ENCODE data around the gene LEMD1.
"Not testable (repeated sequence)": the region's sequence is repeated elsewhere in the genome, so short reads cannot be mapped to it uniquely, and the experiment has no call there.

The LEMD1 gene

DNA sequence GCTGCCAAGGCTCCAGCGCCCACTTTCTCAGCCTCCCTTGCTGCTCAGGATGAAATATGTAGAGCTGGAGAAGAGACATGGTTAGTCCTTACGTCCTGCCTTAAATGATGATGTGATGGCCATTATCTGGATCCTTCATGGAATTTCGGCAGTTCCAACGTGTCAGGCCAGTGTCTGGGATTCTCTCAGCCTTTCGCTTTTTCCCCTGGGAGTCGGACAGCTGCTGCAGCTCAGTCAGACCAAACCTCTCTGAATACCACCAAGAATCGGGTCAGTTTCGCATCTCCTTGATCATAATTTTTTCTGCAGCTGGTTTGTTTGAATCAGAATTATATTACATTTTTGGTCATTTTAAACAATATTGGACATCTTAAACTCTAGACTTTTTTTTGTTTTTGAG lies 42.8 kb downstream of the LEMD1 start:
- no peak for DNase-seq (ENCODE audit: low read depth)

DNA sequence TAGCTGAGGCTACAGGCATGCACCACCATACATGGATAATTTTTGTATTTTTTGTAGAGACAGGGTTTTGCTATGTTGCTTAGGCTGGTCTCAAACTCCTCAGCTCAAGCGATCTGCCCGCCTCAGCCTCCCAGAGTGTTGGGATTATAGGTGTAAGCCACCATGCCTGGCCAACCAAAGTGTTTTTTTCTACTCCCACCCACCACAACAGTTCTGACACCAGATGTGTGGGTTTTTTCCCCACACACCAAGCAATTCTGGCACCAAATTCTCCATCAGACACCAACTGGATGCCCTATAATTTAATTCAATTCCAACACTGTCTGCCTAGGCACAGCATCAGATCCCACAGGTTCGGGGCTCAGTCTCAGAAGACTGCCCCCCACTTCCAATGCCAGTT lies 44.5 kb downstream of the LEMD1 start:
- no peak for DNase-seq (ENCODE audit: low read depth)

DNA sequence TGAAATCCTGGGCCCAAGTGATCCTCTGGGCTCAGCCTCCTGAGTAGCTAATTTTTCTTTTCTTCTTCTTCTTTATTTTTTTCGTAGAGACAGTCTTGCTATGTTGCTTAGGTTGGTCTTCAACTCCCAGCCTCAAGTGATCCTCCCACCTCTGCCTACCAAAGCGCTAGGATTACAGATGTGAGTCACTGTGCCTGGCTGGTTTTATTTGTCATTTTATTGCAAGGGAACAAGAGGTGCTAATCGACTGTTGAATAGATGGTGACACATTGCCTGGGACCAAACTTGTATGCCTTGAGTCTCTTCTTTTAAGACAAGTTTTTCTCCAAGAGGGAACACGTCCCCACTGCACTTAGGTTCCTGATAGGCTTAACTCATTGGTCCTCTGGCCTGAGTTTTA lies 45.1 kb downstream of the LEMD1 start:
- DNase-seq (ENCODE audit: low read depth) = no peak

DNA sequence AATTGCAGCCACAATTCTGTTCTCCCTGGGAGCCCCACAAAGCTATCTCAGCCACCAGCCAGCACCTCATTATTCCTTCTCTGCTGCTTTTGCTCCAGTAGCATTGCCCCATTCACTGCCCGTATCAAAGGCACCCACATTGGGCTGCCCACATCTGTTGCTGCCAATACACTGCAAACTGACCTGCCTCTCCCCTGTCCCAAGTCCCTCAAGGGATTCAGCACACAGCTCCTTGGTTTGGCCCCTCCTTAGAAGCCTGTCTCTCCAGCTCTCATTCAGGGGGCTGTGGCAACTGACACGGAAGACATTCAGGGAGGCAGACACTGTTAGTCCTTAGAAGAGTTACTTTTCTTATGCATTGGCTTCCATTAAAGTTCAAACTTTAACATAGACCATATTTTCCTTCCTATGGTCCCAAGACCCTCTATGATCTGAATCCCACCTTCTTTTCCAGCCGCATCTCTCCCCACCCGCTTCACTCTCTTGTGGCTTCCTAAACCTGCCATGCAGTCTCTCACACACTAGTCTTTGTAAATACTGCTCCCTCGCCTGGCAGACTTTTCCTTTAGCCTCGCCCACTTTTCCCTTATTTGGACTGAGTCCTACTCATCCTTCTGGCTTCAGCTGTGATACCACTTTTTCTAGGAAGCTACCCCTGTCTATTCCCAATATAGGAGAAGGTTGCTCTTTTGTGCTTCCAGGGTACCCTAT lies 45.9 kb downstream of the LEMD1 start:
- DNase-seq (ENCODE audit: low read depth) = no peak

DNA sequence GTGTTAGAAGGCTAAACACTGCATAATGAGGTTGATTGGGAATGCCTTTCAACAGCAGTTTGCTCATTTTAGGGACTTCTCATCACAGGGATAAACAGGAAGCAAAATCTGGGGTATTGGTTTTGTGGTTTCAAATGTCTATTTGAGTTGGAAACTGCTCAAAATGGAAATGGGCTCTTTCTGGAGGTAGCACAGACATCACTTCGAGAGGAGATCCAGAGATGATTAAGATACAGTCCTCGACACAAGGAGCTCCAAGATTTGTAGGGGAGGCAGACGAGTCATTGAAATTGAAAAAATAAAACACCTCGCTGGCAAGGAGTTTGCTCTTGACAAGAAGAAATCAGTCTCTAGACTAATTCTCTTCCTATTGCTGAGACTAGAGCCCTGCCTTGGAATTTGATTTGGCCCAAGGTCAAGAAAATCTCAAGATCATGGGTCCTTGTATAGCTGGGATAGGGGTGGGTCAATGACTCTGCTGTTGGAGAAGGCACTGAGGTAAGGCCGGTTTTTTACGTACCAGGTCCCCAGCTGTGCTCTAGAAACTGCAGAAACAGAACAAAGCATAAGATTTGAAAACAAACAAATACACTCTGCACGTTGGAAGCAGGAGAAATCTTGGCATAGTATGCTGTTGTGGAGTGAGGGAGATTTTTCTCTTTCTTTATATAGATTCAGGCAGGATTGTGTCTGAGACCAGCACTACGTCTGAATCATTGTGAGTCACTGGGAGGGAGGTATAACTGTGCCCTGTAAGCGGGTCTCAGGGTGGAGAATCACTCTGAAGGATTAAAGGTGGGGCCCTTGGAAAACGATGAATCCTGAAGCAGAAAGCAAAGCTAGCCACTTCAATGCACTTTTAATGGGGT lies 47.4 kb downstream of the LEMD1 start:
- no peak for DNase-seq (ENCODE audit: low read depth)

DNA sequence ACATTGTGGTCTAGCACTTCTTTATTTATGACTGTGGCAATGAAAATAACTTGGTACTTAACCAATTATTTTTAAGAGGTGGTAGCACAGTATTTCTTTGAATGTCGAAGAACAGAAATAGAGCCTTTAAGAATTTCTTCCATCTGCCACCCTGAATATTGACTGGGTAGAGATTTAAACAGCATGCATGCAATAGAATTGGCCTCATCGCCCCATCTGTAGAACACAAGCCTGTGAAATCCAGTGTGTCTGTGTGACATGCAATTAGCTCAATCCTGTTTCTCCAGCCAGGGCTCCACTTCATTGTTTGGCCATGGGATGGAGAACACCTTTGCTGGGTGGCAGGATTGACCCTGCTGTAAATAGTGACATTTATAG lies 48.1 kb downstream of the LEMD1 start:
- no peak for DNase-seq (ENCODE audit: low read depth)

DNA sequence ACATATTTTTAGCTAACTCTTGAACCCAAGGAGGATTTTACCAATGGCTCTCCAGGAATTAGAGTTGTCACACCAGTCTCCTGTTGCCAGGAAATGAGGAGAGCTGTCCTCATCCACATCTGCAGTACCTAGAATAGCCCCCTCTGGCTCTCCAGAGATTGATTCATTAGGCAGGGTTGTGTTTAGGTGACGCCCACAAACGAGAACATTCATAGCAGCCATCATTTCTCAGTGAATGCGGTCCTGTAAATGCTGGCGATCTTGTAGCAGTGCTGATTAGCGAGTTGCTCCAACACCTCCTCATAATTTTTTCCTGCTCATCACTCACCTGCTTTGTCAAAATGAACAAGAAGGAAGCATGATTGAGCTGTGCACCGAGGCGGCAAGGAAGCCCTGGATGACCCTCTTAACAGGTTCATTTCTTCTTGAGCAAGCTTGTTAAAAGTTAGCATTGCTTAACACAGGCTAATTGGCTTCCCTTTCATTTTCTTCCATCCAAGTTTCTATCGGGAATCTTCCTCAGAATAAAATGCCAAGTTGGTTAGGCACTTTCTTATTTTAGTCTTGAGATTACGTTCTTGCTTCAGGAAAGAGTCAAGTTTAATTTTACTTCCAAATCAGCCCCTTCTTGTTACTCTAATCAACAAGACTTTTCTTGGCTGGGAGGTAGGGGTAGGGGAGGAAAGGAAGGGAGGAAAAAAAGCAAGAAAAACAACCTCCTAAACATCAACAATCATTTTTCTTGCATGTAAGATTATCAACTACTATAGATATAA lies 48.6 kb downstream of the LEMD1 start:
- DNase-seq (ENCODE audit: low read depth) = no peak

DNA sequence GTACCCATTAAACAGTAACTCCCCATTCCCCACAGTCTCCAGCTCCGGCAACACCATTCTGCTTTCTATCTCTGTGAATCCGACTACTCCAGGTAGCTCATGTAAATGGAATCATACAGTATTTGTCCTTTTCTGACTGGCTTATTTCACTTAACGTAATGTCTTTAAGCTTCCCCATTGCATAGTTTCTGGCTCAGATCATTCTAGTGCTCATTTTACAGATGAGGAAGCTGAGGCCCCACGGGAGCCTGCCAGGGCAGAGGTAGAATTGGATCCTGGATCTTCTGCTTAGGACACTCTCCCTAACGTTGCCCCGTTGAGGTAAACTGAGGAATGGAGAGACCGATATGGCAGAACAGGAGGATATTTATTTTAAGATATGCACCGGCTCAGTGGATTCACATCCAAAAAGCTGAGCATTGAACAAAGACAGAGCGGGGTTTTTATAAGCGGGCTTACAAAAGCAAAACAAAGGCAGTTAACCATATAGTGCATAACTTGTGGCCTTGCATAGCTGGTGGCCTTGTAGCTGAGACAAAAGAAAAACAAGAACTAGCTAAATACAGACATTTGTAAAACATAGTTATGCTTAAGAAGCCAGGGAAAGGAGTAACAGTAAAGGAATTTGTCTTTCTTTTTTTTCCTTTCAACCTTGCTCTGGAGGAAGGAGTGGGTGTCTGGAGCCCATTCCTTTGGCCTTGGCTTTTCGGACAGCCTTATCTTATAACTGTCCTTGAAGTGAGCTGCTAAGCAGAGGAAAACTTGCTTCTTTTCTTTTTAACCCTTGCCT lies 49.8 kb downstream of the LEMD1 start:
- DNase-seq (ENCODE audit: low read depth) = no peak

DNA sequence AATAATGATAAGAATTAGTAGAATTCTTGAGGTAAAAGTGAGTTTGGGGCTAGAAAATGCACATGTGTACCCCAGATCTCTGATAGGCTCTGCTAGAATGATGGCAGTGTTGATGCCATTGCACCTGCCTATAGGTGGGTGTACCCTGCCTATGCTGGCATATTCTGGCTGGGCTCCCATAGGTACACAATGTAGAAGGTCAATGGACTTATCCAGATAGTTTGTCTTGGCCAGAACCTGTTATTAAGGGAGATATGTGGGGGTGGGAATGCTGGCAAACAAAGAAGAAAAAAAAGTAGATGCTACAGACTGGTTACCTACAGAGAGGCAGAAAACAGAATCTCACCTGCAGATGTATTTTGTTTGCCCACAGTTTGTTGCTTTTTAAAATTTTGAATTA lies 51.1 kb downstream of the LEMD1 start:
- DNase-seq (ENCODE audit: low read depth) = no peak

DNA sequence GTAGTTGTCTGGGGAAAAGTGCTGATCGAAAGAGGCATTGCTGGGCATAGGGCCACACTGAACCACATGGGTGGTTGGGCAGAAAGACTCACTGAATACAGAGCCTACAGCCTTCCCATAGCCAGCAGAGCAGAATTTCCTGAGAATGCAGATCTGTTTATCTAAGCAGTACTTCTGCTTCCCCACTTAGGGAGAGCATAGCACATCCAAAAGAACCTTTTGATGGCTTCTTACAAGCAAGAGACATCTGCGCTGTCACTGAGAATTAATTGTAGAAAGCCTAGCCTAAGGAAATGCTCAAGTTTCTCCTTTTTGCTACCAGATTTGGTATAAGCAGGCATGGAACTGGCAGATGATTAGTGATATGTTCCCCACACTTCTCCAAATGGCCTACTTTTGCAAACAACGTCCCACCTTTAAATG lies 52.1 kb downstream of the LEMD1 start:
- DNase-seq (ENCODE audit: low read depth) = no peak

DNA sequence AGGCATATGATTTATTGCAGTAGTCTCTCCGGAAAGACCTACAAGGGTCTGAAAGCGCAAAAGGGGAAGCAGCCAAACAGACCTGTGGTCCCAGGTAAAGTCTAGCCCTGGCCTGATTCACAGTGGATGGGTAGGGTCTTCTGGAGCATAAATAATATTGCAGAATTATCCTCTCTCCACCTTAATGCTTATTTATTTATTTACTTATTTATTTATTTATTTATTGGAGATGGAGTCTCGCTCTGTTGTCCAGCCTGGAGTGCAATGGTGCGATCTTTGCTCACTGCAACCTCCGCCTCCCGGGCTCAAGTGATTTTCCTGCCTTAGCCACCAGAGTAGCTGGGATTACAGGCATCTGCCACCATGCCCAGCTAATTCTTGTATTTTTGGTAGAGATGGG lies 53.4 kb downstream of the LEMD1 start:
- DNase-seq (ENCODE audit: low read depth) = no peak

DNA sequence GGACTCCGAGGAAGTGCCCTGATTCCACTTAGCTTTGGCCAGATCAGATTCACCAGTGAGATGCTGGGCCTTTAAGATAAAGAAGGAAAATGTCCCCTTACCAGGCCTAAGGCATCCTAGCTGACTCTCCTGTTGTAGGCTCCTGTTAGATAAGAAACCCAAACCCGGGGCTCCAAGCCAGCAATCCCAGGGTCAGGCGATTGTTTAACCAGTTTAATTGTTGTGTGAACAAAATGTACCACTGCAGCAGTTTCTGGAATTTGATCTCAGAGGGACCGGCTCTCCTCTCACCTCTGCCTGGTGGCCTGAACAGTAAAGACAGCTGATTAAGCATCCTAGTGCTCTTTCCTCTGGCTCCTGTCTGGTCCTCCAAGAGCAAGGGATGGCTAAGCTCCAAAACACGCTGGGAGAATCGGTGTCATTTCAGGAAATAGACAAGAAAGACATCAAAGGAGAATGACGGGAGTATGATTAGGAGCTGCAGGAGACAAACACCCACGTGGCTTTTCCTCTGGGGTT lies 55.9 kb downstream of the LEMD1 start:
- no peak for DNase-seq (ENCODE audit: low read depth)

DNA sequence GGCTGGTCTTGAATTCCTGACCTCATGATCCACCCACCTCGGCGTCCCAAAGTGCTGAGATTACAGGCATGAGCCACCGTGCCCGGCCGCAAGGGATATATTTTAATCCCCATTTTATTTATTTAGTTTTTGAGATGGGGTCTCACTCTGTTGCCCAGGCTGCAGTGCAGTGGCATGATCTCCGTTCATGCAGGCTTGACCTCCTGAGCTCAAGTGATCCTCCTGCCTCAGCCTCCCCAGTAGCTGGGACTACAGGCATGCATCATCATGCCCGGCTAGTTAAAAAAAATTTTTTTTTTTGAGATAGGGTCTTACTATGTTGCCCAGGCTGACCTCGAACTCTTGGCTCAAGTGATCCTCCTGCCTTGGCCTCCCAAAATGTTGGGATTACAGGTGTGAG lies 56.8 kb downstream of the LEMD1 start:
- not testable (repeated sequence) for DNase-seq (ENCODE audit: low read depth)

DNA sequence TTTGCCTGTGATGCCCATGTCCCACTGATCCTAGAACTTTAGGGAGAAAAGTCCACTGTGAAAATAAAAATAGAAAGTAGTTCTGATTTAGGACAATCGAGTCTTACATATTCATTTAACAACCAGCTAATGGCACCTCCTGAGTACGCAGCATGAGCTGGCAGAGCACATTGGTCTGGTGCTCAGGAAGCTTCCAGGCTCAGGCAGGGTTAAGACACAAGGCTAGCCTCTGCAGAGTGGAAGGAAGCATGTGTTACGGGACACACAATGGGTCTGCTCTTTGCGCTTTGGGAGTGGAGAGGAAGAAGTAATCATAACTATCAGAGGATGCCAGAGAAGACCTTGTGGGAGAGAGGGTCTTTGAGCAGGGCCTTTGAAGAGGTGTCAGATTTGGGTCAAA lies 61.0 kb downstream of the LEMD1 start:
- DNase-seq (ENCODE audit: low read depth) = no peak

DNA sequence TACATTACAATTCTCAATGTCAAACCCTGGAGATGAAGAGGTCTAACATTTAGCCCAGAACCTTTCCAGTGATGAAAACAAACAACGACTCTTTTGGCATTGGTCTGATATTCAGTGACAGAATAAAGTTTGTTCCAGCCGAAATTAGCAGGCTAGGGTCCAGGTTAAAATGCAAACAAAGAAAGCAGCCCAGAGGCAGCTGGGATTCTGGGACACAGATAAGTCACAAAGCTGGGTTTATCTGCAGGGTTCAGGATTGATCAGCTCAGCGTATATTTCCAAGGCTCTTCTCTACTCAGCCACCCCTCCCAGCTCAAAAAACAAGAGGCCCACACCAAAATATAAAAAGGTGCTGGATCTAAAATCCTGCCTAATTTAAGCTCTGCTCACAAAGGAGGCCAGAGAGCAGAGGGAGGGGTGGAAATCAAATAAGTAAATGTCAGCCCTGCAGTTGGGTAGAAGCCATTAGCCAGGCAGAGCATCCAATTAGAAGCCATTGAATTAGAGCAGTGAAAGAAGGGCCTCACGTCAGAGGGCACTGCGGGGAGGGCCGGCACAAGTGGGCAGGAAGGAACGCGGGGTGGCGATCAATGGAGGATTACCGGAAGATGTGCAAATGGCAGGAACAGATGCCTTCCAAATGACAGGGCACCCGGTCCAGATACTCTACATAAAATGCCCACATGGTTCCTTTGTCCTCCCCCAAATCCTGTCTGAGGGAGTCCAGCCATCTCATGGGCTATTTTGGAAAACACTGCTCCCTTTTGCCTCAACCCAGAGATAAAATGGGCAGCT lies 61.9 kb downstream of the LEMD1 start:
- DNase-seq (ENCODE audit: low read depth) = no peak

DNA sequence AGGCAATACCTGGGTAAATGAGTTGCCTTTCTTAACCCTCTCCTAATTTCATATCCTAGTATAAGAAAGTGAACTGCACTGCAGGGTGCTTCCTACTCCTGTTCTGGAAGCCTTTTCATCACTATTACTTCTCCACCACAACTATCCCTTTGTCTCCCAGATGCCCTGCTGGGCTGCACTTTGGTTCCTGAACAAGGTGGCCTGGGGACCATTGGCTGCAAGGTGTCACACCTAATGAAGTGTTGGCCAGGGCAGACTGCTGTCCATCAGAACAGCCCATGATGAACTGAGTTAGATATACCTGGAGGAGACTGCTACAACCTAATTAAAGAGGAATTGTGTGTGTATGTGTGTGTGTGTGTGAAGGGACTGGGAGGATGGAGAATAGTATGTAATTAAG lies 63.3 kb downstream of the LEMD1 start:
- no peak for DNase-seq (ENCODE audit: low read depth)

DNA sequence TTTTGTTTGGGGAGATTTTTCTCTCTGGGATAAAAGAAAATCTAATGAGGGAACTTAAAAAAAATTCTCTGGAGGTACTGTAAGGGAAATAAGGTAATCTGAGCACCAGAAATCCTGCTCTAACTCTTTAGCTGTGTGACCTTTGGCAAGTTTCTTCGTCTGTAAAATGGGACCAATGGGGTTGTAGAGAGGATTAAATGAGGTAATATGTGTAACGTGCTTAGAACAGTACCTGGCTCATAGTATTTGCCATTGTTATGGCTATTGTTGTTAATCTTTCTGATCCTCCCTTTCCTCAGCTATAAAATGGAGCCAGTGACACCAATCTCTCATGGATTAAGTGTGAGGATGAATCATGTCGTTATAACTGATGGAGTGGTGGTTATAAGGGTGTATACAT lies 64.3 kb downstream of the LEMD1 start:
- no peak for DNase-seq (ENCODE audit: low read depth)

DNA sequence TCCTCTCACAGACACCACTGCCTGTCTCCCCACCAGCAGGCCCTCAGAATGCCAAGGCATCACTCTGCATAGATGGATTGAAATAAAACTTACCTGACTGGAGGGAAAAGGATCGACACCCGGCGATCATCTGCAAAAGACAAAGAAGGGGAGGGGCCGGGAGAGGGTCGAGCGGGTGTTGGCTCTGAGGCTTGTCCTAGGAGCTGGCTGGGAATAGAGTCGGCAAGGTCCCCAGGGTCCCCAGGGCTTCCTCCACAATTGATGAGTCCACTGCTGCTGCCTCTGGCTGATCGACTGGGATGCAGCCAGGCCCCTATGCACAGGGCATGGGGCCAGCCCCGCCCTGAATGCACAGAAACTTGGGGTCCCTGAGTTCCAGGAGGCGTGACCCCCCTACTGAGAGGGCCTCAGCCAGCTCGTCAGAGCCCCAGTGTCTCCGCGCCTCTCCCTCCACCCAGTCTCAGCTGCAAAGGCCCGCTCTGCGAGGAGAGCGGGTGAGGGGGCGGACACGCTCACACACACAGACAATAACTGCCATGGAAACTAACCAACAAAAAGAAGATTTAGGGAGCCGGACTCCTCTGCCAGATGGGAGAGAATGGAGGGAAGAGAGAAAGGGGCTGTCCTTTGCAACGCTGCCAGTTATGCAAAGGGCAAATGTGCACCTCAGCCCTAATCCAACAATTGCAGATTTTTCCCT lies 65.3 kb downstream of the LEMD1 start, which contains the start of gene KLHDC8A:
KLHDC8A (minus strand) TSS at position 483 of the 700 bp plus-strand sequence. CDS start 13,318 bp downstream, outside the sequence.
- DNase-seq (ENCODE audit: low read depth) = no peak

DNA sequence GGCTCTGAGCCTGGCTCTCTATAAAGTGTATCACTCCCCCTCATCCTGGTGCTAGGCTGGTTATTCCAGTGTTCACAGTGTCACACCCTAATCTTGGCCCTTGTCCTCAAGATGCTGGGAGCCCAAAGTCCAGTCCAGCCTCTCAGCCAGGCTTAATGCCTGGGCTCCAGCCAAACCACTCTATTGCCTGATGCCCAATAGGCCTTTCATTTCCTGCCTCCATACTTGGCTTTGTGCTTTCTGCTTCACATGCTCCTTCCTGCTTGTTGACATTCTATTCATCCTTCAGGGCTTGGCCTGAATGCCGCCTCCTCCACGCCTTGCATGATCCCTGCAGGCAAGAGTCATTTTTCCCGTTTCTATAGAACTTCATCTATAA lies 66.8 kb downstream of the LEMD1 start:
- DNase-seq (ENCODE audit: low read depth) = no peak

All from T-helper 22 cell (primary cell).